Panc1 (cell line): Measurements from ENCODE around the gene SULT4A1. TPM values are rescaled to one million over a fixed set of nuclear protein-coding genes. Genes with fewer than 3 reads are reported as not detected.

Experiments
- ATAC-seq: fragments of 200-7000 bp; cut with Tn5 transposase; 2 replicates; pipeline ENCODE4 v1.9.1; 2020; ENCODE audit warnings: mild to moderate bottlenecking, moderate library complexity
- BruUV-seq: library from RNA; stranded (reverse); fragments of 400-500 nt; replicated peaks from 2 replicates; lab custom pipeline; 2021; lab: Mats Ljungman, UMichigan
- CTCF ChIA-PET: fragments of 300-600 bp; sonication (Branson Sonifier 250); formaldehyde crosslinking; loops from one replicate; lab custom pipeline; 2022; ENCODE audit warnings: antibody characterized with exemption; lab: Charles Lee
- POLR2A ChIA-PET: fragments of 300-600 bp; sonication (Branson Sonifier 250); formaldehyde crosslinking; loops from one replicate; lab custom pipeline; 2022; ENCODE audit warnings: antibody characterized with exemption; lab: Charles Lee
- DNase-seq: peaks from one replicate; pipeline ENCODE4 v3.0.0-alpha.2; 2010; ENCODE audit warnings: low read depth, low spot score
- H3K27ac ChIP-seq: 2 replicates; pipeline ENCODE4 v1.5.1; 2011; ENCODE audit warnings: mild to moderate bottlenecking, low read length, inconsistent platforms
- H3K27me3 ChIP-seq: fragments of 200-500 bp; sonication (Bioruptor generic); 2 replicates; pipeline ENCODE4 v1.6.0; 2014; ENCODE audit warnings: low read length, inconsistent platforms; ENCODE audit not compliant: control insufficient read depth, insufficient read depth
- H3K36me3 ChIP-seq: fragments of 200-500 bp; sonication (Bioruptor generic); 2 replicates; pipeline ENCODE4 v1.5.1; 2014; ENCODE audit warnings: inconsistent platforms, mild to moderate bottlenecking, low read length, moderate library complexity; ENCODE audit not compliant: control insufficient read depth, insufficient read depth
- H3K4me1 ChIP-seq: 2 replicates; pipeline ENCODE4 v1.5.1; 2011; ENCODE audit warnings: inconsistent platforms, mild to moderate bottlenecking, low read length, moderate library complexity; ENCODE audit not compliant: control insufficient read depth, insufficient read depth
- H3K4me3 ChIP-seq, 2 experiments: 2 replicates each; pipeline ENCODE4 v1.5.1; 2011 to 2012; ENCODE audit warnings: low read depth in 2 of 2, low read length in 2 of 2, mild to moderate bottlenecking in 2 of 2, inconsistent platforms in 1 of 2, moderate library complexity in 1 of 2
- H3K9me3 ChIP-seq: fragments of 200-500 bp; sonication (Bioruptor generic); 2 replicates; pipeline ENCODE4 v1.5.1; 2014; ENCODE audit warnings: low read depth, mild to moderate bottlenecking, inconsistent platforms, low read length, moderate library complexity; ENCODE audit not compliant: control insufficient read depth, insufficient read depth
- CTCF ChIP-seq: fragments of 450-650 bp; IDR thresholded peaks from 2 replicates; pipeline ENCODE4 v1.5.1; 2017; ENCODE audit warnings: mild to moderate bottlenecking
- POLR2AphosphoS5 ChIP-seq: IDR thresholded peaks from 2 replicates; pipeline ENCODE4 v1.6.1; 2012; ENCODE audit warnings: mild to moderate bottlenecking, low read depth, low read length, moderate library complexity
- REST ChIP-seq, 2 experiments: IDR thresholded peaks; 2 replicates each; pipeline ENCODE4 v1.6.1; 2011 to 2012; ENCODE audit warnings: low read depth in 2 of 2, control low read depth in 1 of 2, low read length in 1 of 2, mild to moderate bottlenecking in 1 of 2, moderate library complexity in 1 of 2; ENCODE audit not compliant: insufficient read depth in 1 of 2
- SIN3A ChIP-seq: IDR thresholded peaks from 2 replicates; pipeline ENCODE4 v1.6.1; 2012; ENCODE audit warnings: low read depth, mild to moderate bottlenecking, low read length, moderate library complexity, borderline replicate concordance; ENCODE audit not compliant: insufficient read depth
- TCF7L2 ChIP-seq: IDR thresholded peaks from 2 replicates; pipeline ENCODE4 v1.6.1; 2011; ENCODE audit warnings: mild to moderate bottlenecking, low read depth, low read length, inconsistent platforms
- in situ Hi-C: cut with HindIII; loops from 2 replicates; pipeline ENCODE4 v1.10.0; 2016; ENCODE audit warnings: low sequenced_read_pairs, low pct_unique_long_range_greater_than_20kb
- intact Hi-C: fragments of 100-400 bp; cut with micrococcal nuclease; formaldehyde crosslinking; loops from one replicate; pipeline ENCODE4 v1.10.0; 2022; ENCODE audit not compliant: unreplicated experiment
- total RNA-seq: library from RNA; stranded (reverse); gene quantifications from one replicate; pipeline ENCODE4 v1.2.1, GENCODE V29; 2021; ENCODE audit not compliant: unreplicated experiment

The SULT4A1 gene
- total RNA-seq, 1 experiment from 2014 or later: 12.0 TPM

GRCh38 chr22:43802897-43803495 is 59.3 kb downstream of the SULT4A1 start:
- H3K4me1 ChIP-seq: no peaks in the 10 kb centered on the region
- no peak overlapping the region for H3K4me3 ChIP-seq
- no TSS peak for BruUV-seq
- no peak overlapping the region for H3K27ac ChIP-seq
- TF ChIP-seq CTCF: no peak
- no peak for TF ChIP-seq SIN3A
- TF ChIP-seq POLR2AphosphoS5: no peak
- TF ChIP-seq TCF7L2: no peak
- no peak for TF ChIP-seq REST (IDR thresholded peaks at IDR 0.05; ENCODE audit: insufficient read depth in 1 of 2, low read depth in 2 of 2, low read length in 1 of 2)
- H3K9me3 ChIP-seq: 0 out of 2 replicates have a peak, but pooled peaks cover 3% of the 10 kb centered on the region
- DNase-seq: no peak
- POLR2A ChIA-PET: no interaction called here
- intact Hi-C loops (no loop called here), in situ Hi-C loops (no loop called here)
- no peaks in the 10 kb centered on the region for H3K36me3 ChIP-seq
- ATAC-seq: no peak
- H3K27me3 ChIP-seq: peaks cover 3% of the 10 kb centered on the region; the same call in 1 of the 2 replicates
- CTCF ChIA-PET: no interaction called here

GRCh38 chr22:43800970-43801369 is 61.3 kb downstream of the SULT4A1 start:
- ATAC-seq (no peak), DNase-seq (no peak)
- CTCF ChIA-PET: no interaction called here
- Histone ChIP-seq H3K9me3 (0 out of 2 replicates have a peak, but pooled peaks cover 3% of the 10 kb centered on the region), H3K4me1 (no peaks in the 10 kb centered on the region), H3K4me3 (no peak overlapping the region), H3K36me3 (no peaks in the 10 kb centered on the region), H3K27ac (no peak overlapping the region), H3K27me3 (peaks cover 3% of the 10 kb centered on the region; the same call in 1 of the 2 replicates)
- BruUV-seq: no TSS peak
- in situ Hi-C loops: no loop called here
- TF ChIP-seq TCF7L2 (no peak), SIN3A (no peak), CTCF (no peak), REST (IDR thresholded peaks at IDR 0.05; ENCODE audit: insufficient read depth in 1 of 2, low read depth in 2 of 2, low read length in 1 of 2) (no peak), POLR2AphosphoS5 (no peak)
- intact Hi-C loops: no loop called here
- POLR2A ChIA-PET: no interaction called here
